Kidney tubule cell (primary cell): ENCODE measurements around the gene STUM.
"Not testable (repeated sequence)": the region's sequence is repeated elsewhere in the genome, so short reads cannot be mapped to it uniquely, and the experiment has no call there.

Source experiments
- DNase-seq: peaks from one replicate; pipeline ENCODE4 v3.0.0-alpha.2; 2018; ENCODE audit warnings: low spot score

The STUM gene

GRCh38 chr1:226548256-226549093 is at the start of gene STUM:
Gene STUM (plus strand): TSS chr1:226548764. CDS start chr1:226548905, 141 bp downstream.
- DNase-seq: peak; percentile 18

DNA sequence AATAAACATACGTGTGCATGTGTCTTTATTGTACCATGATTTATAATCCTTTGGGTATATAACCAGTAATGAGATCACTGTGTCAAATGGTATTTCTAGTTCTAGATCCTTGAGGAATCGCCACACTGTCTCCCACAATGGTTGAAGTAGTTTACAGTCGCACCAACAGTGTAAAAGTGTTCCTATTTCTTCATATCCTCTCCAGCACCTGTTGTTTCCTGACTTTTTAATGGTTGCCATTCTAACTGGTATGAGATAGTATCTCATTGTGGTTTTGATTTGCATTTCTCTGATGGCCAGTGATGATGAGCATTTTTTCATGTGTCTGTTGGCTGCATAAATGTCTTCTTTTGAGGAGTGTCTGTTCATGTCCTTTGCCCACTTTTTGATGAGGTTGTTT is 48.9 kb upstream of the STUM start:
- not testable (repeated sequence) for DNase-seq

DNA sequence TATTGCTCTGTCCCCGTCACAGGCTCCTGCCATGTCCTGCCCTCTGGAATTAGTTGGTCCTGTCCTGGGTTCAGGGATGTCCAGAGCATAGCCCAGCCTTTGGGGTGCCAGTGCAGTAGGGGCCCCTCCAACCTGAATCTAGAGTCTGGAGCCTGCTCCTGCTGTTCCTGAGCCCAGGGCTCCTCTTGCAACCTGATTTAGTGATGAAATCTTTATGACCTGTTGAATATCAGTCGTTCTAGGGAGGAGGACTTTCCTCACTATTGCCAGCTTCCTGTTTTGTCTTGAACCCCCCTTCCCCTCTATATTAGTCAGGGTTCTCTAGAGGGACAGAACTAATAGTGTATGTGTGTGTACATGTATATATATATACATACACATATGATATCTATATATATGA is 42.5 kb upstream of the STUM start:
- no peak for DNase-seq

DNA sequence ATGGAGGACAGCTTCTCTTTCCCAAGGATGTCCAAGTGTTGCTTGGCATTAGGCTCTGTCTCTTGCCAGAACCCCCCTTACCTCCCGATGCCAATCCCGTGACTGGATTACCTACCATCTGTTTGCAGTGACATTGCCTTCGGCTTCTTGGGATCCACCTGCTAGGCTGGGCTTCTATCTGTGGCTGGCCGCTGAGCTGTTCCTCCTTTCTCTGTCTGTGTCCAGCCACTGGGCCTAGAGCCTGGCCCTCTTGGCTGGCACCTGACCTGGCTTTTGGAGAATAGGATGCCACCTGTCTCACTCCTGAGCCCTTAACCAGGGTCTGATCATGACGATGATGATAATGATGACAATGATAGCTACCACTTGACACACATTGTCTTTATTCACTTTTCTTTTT is 41.6 kb upstream of the STUM start:
- no peak for DNase-seq

DNA sequence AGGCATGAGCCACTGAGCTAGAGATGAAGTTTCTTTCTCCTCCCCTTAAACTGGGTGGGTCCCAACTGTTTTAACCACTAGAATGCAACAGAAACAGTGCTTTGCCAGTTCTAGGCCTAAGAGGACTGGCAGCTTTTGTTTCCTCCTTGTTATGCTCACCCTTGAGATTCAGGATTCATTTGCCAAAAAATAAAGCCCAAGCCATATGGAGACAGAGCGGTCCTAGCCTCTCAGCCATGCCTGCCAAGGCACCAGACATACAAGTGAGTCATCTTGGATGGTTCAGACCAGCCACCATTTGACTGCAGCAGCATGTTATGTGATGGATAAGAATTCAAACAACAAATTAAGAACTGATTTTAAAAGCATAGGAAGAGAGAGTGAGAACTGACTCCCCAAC is 38.1 kb upstream of the STUM start:
- no peak for DNase-seq

DNA sequence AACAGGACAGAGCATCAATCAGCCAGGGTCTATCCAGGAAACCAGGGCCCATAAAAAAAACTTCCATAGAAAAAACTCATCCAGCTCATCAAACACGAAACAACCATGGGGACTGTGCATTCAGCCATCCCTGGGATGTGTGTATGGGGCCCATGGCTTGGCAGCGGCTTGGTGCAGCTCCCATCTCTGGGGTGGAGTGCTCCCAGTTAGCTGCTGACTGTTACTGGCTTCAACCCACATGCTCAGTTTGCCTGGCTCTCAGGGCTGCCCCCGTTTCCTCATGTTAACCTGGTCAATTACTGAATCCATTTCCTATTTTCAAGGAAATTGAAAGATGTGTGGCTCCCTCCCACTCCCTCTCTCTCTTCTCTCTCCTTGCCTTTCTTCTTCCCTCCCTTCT is 37.3 kb upstream of the STUM start:
- DNase-seq: no peak

- peak; percentile 83 for DNase-seq
These were observed 36.4 kb upstream of the STUM start for GRCh38 chr1:226512076-226512728.

- DNase-seq: no peak
These were observed 30.2 kb upstream of the STUM start for GRCh38 chr1:226518375-226518774.

DNA sequence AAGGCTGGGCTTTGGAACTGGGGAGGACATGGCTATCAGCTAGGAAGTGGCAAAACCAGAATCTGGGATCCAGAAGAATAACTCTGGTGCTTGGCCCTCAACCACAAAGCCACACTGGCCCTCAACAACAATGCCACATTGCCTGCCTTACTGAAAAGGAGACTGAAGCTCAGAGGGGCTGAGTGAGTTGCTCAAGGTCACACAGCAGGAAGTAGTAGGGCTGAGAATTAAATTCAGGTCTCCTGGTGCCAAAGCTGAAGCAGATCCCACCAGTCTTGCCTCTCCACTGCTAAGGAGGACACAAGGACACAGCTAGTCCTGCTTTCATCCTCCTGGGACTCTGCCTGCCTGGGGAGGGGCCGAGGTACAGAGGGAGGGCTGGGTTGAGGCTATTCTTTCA is 29.4 kb upstream of the STUM start:
- DNase-seq: no peak

GRCh38 chr1:226519716-226520598 is 28.6 kb upstream of the STUM start:
- no peak for DNase-seq

DNA sequence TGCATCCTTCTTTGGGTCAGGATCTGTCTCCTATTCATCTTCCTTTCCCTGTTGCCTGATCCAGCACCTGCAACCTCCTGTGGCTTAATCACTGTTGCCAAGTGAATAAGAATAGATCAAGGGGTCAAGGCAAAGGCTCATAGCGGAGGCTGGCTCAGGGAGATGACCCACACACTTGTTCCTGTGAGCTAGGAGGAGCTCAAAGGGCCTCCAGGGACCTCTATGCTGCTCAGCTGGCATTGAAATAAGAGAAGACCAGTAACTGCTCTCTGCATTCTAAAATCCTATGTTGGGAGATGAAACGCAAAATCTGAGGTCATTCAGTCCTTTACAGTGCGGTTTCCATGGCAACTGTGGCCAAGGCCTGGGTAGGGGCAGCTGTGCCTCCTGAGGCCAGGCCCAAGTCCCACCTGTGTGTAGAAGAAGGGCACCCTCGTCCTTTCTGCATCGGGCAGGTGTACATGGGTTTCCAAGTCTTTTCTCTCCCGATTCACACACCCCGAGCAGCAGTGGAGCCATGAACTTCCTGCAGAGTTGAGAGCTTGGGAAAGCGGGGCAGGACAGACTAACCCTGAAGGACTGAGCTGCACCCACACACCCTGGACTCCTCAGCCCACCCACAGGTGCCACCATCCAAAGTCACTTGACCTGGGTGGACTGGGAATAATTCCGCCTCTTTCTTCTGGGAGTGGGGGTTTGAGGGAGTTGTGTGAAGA is 27.8 kb upstream of the STUM start:
- DNase-seq: no peak

DNA sequence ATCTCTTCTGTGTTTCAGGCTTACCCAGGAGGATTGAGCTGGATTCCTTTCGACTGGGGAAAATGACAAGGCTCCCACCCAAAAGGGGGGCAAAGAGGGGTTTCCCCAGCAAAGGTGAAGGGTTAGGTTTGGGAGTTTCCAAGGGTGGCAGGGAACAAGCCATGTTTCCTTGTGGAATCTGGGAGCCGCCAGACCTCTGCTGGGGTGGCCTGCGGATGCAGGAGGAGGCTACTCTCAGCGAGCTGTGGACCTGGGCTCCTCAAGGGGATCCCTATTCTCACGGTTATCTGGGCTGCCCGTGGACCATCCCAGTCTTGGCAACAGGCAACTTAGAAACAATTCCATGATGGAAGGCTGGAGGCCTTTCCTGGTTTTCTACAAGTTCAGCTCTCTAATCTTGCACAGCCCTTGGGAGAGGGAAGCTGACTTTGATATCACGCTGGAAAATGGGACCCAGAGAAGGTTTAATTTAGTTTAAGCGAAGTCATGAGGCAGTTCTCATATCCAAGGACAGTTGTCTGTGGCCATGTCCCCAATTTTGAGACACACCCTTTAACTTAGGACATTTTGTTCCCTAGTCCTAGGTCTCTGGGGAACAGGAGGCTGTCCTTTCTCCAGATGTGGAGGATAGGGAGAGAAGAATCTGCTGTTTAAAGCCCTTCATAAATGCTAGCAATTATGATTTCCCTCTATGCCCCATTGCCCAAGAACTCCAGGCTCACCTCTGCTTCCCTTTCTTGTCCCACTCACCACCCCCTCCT is 24.7 kb upstream of the STUM start:
- no peak for DNase-seq

DNA sequence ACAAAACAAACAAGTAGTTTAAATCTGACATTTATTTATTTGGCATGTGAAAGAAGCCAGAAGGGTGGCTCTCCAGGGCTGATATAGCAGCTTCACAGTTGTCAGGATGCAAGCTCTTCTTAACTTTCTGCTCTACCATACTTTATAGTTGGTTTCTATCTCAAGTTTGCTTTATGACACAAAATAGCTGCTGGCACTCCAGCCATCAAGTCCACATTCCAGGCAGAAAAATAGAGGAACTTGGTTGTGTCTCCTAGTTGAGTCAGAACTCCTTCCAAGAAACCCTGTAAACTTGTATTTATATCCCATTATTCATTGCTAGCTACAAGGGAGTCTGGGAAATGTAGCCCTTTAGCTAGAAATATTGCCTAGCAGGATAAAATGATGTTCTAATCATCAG is 24.0 kb upstream of the STUM start:
- DNase-seq: no peak

DNA sequence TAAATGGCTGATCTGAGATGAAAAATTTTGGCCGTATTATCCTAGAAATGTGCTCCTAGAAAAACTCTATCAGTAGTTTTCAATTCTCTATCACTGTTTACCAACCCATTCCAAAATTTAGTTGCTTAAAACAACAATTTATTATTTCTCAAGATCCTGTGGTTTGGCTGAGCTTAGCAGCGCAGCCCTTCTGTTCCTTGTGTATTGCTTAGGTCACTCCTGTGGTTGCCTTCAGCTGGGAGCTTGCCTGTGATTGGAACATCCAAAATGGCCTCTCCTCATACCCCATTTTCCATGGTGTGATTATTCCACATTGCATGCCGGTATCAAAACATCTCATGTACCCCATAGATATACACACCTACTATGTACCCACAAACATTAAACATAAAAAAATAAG is 22.8 kb upstream of the STUM start:
- DNase-seq: no peak

- peak; percentile 44 for DNase-seq
These were observed 21.6 kb upstream of the STUM start for GRCh38 chr1:226526801-226527595.

- no peak for DNase-seq
These were observed 18.7 kb upstream of the STUM start for GRCh38 chr1:226529891-226530290.

DNA sequence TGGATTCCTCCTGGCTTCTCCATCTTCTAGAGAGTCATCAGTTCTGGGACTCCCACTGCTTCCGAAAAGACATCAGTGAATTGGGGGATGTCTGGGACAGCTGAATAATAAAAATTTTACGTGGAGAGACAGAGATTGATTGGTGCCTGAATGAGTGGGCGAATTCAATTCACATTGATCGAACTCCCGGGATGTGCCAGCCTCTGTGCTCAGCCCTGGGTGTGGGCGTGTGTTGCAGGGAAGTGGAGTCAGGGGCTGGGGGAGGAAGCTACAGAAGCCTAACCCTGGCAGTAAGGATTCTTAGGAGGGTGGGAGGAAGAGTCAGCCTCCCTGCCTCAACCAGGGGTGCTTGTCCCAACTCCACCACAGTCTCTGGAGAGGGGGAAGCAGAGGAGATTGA is 18.0 kb upstream of the STUM start:
- no peak for DNase-seq

- DNase-seq: no peak
These were observed 17.0 kb upstream of the STUM start for GRCh38 chr1:226531360-226532093.

GRCh38 chr1:226532553-226532952 is 16.0 kb upstream of the STUM start:
- peak; percentile 23 for DNase-seq

- no peak for DNase-seq
These were observed 15.3 kb upstream of the STUM start for GRCh38 chr1:226533220-226533619.
